NCI-H526 treated with DMSO at 0.1 percent for 48 hours (cell line): Measurements from ENCODE around the gene COX15.
"Not testable (repeated sequence)": the region's sequence is repeated elsewhere in the genome, so short reads cannot be mapped to it uniquely, and the experiment has no call there.

Experiments used
- DNase-seq: peaks from one replicate; lab custom pipeline; 2025; lab: John Stamatoyannopoulos, UW

The COX15 gene

DNA sequence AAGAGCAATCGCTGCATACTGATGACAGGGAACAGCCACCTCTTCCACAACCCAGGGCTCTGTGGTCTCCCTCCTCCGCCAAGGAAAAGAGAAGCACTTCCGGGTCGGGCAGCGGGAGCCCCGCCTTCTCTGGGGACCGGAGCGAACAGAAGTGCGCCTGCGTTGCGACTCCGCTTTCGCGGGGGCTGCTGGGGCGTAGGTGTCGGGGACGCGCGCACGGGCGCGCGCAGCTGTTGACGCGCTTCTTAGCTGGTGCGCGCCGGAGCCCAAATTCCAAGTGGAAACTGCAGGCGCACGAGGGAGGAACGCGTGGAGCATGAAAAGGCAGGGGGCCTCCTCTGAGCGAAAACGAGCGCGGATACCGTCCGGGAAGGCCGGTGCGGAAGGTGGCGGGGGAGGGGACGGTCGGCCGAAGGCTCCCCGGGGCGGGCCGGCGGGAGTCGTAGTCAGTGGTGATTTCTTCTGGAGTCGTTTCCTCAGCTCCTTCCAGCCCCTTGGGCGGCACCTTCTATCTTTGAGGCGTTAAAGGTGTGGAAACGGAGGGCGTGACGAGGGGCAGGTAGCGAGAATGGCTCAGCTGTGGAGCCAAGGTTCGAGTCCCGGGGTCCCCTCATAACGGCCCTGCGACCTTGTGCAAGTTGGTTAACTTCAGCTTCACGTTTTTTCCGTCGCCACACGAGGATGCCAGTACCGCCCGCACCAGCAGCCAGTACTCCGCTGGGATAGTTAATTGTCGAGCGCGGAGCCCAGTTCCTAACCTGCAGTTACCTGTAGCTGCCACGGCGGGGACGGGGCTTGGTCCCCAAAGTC, at the start of gene COX15, which contains the start of gene CUTC:
TSS of gene COX15 (minus strand) at position 95 of the 810 bp plus-strand sequence. CDS start at position 17, 78 bp downstream.
TSS of gene CUTC (plus strand) at position 202 of the 810 bp plus-strand sequence. CDS start at position 317, 115 bp downstream.
- peak; percentile 81 for DNase-seq

DNA sequence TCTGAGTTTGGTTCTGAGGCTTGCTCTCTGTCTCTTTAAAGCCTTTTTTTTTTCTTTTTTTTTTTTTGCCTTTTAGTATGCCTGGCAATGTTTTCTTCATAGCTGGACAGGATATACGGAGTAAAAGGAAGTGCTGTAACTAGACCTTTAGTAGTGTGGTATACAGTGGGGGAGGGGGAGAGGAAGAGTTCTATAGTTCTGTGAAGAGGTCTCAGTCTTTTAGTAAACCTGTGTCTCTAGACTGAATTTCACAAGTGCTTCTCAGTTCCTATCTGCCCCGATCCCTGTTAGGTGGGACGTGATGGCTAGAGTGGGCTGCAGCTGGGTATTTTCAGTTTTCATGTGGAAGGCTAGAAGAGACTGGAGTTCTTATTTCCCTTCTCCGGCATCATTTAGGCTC, 47.4 kb upstream of the COX15 start:
- DNase-seq: no peak

DNA sequence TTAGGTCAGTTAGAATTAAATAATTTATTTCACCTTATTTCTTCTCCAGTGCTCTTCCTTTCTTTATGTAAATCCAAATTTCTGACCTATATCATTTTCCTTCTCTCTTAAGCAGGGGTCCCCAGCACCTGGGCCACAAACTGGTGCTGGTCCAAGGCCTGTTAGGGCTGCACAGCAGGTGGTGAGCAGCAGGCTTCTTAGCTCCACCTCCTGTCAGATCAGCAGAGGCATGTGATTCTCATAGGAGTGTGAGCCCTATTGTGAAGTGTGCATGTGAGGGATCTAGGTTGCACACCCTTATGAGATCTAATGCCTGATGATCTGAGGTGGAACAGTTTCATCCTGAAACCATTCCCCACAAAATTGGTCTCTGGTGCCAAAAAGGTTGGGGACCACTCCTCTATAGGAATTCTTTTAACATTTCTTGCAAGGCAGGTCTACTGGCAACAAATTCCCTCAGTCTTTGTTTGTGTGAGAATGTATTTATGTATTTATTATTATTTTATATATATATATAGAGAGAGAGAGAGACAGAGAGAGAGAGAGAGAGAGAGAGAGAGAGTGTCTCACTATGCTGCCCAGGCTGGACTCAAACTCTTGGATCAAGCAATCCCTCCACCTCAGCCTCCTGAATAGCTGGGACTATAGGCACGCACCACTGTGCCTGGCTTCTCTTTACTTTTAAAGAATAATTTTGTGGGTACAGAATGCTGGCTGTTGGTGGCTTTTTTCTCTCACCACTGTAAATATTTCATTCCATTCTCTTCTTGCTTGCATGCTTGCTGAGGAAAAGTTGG, 46.2 kb upstream of the COX15 start:
- no peak for DNase-seq

DNA sequence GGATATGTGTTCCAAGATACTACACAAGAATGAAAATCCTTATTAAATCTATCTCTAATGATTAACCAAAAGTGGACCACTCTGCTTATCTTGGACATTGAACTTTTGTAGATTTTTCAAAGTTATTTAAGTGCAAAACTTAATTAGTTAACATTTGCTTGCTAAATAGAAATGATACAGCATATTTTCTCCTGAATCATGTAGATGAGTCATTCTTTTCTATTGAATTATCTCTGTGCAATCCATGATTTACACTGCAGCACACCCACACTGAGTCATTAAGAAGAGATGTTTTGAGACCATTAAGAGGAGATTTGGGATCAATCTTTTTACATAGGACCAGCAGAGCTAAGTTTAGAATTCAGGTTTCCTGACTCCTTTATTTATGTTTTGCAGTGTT, 43.9 kb upstream of the COX15 start:
- no peak for DNase-seq

DNA sequence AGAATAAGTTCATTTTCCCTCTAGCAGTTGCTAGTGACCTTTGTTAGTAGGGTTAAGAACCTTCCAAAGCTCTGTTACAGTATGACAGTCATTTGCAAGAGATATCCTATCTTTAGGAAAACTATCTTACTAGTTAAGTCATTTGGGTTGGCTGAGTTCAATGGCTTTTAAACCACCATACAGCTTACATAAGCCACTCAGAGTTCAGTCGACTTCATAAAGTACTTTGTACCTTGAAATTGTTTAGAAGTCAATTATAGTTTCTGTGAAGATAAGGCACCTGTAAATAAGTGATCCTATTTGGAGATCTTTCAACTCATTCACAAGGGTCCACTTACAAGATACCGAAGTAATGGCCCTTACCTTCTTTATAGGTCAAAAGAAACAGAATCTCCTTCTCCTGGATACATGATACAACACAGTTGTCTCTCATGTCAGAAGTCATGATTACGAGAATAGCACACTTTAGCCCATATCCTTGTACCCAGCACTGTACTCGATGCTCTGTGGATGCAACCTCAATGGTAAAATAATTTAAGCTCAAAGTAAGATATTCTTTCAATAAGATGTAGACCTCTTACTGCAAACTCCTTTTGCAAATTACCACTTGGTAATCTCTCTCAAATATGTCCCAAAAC, 38.6 kb upstream of the COX15 start:
- DNase-seq: no peak

DNA sequence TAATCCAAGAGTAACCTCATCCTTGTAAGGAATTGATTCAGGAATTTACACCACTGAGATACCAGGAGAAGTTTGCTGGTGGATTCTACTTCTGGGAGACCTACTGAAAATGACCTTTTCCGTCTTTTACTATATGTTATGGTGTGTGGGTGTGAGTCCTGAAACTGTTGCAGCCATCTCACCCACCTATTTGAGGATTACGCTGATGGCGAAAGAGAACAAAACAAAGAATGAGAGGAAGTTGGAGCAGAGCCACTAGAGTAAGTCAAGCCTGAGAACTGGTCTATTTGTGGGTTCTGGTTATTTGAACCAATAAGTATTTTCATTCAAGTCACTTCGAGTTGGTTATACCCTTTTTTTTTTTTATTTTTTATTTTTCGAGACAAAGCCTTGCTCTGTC, 37.8 kb upstream of the COX15 start:
- DNase-seq: no peak

DNA sequence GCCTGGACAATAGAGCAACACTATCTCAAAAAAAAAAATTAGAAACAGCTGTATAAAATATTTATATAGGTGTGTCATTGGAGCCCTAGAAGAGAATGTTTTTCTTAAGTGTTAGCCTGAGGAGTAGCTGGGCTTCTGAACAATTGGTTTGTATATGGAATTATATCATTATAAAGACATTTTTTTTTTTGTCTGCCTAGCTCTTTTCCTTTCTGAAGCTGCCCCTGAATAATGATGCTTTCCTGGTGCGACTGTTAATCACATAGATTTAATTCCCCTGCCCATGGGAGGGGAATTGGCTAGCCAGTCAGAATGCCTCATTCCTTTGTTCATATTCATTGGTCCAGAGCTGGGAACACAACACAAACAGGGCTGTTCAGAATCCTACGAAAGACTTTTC, 36.6 kb upstream of the COX15 start:
- DNase-seq: no peak

DNA sequence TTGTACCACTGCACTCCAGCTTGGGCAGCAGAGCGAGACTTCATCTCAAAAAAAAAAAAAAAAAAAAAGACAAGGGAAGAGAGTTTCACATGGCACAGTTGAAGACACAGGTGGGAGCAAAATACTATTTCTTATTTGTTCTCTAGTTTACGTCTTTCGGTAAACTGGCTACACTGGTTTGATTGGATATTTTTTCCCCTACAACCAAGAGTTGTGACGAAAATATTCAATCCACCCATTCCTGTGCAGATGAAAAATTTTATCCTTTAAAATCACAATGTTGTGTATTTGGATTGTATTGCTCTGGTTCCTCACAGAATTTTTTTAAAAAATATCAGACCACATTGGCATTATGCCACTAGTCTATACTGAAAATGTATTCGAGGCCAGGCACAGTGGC, 36.0 kb upstream of the COX15 start:
- no peak for DNase-seq

DNA sequence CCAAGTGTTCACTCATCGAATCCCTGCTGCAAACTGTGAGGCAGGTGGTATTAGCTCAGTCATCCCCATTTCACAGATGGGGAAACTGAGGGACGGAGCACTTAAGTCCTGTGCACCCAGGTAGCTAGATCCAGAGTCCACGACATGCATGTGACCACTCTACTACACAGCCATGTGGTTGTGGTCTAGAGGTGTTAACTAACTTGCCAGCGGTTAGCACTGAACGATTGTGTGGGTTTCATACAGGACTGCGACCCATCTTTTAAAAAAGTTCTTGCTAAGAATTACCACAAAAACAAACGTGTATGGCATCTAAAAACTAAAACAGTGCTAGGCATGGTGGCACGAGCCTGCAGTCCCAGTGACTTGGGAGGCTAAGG, 34.4 kb upstream of the COX15 start:
- DNase-seq: no peak

DNA sequence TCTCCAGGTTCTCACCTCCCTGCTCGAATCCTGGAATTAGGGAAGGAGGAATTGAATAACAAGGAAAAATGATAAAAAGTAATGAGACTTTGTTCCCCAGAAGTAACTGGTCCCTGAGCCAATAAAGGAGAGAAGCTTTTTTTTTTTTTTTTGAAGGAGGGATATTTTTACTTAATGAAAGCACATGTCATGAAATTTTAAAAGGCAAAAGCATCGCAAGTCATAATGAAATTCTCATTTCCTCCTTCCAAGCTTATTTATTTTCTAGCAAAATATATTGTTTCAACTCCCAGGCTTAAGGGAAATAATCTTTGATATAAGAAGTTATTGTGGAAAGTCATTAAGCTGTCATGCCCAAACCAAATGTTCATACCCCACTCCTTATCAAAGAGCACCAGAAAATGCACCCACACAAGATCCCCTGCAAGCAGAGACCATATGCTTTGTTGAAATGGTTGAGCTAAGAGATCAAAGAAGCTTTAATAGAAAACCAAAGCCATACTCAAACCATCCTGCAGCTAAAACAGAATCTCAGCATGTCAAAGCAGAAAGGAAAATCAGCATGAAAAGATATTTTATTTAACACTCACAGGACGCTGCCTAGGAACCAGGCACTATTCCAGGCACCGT, 33.9 kb upstream of the COX15 start:
- no peak for DNase-seq

DNA sequence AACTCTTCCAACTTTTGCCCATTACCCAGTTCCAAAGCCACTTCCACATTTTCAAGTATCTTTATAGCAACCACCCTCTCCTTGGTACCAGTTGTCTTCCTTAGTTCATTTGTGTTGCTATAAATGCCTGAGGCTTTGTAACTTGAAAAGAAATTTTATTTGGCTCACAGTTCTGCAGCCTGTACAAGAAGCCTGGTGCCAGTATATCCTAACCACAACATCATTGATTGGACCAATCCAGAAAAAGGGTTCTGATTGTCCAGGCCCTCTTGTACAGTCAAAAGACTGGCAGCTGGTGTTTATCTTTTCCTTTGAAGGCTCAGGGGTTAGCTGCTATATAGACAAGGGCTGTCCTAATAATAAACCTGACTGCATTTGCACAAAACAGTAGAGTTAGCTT, 29.4 kb upstream of the COX15 start:
- no peak for DNase-seq

DNA sequence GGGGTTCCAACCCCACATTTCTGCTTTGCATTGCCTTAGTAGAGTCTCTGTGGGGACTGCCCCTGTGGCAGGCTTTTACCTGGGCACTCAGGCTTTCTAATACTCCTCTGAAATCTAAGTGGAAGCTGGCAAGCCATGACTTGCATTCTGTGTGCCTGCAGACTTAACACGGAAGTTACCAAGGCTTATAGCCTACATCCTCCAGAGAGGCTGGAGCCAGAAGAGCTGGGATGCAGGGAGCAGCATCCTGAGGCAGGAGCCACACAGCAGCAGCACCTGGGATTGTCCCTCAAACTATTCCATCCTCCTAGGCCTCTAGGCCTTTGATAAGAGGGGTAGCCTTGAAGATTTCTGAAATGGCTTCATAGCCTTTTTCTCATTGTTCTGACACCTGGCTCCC, 28.4 kb upstream of the COX15 start:
- DNase-seq: no peak

DNA sequence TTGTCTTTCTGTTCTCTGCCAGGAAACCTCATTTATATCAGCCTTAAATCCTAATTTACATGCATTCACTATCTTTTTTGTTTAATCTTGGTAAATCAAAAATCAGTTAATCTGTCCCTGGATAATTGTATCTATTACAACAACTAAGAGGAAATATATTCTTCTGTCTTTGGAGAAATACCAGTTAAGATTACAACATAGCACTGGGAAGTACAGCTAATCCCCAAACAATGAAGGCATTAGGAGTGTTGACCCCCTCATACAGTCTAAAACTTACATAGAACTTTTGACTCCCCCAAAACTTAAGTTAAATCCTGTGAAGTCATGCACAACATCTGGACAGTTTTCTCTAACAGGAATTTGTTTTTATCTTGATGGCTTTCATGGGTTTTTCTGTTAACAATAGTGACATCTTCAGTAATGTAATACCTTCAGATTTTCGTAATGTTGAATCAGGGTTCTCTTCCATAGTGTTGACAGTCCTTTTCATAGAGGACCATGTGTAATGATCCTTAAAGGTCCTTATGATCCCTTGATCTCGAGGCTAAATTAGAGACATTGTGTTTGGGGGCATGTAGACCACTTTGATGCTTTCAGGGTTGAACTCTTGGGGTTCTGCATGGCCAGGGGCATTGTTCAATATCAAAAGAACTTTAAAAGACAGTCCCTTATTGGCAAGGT, 26.4 kb upstream of the COX15 start:
- DNase-seq: no peak

DNA sequence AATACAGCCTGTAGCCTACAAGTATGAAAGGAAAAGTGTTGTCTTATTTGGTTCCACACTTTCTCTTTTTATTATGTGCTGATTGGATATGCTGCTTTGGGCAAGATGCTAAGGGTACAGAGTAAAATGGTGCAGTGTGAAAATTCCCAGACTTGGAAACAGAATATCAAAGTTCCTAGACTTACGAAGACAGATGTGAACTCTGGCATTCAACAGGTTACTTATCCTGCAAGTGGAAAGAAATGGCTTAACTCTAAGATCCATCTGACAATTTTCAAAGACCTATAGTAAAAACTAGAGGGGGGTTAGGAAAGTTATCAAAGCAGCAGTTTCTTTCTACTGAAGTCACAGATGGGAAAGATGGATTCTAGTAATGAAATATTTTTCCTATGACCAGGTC, 24.2 kb upstream of the COX15 start:
- DNase-seq: no peak

DNA sequence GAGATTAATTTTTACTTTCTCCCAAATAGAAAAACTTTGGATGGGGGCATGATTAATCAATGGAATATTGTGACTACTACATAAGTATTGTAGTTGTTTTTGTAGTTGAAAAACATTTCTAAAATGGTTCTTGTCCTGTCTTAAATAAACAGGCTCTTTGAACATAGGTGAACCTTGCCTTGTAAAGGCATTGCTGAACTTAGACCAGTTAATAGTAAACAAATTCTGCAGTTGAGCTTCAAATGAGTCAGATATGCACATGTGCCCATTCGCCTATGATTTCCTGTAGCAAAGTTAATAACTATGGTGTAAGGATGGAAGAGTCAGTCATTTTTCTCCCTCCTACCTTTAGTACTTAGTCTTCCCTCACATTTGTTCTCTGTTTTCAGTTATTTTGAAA, 22.7 kb upstream of the COX15 start:
- no peak for DNase-seq

DNA sequence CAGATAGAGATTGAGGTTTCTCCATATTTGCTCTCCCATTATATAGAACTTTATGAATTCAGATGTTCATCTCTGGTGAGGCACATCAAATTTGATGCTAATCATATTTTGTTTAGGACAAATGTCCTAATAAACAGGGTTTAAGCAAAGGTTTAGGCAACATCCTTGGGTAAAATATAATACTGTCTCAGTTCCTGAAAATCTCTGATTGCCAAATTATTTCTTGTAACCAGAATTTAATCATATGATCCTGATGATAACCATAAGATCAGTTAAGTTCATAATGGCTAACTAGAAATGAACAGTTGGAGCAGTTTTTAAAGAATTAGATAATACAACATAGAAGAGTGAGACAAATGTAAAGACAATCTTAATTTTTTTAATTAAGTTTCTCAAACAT, 18.7 kb upstream of the COX15 start:
- DNase-seq: no peak

DNA sequence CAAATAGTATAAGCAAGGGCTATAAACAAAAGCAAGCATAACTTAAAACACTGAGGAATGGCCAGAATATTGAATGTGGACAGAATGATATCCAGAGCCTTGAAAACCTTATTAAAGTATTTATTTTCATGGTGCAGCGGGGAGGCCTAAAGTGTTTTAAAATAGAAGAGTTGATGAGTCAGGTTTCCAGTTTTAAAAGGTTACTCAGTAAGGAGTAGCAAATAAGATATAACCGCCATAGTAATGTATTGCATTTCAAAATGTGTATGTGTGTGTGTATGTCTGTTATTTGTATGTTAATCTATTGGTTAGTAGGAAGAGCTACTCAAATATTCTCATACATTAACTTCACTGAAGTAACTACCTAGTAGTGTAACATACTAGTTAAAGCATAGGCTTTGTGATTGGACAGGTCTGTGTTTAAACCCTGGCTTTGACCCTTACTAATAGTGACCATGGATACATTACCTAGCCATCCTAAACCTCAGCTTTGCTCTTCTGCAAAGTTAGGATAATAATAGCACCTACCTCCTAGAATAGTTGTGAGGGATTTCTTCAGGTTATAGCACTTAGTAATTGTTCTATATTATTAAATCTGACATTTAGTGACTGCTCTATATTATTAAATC, 17.0 kb upstream of the COX15 start:
- no peak for DNase-seq

DNA sequence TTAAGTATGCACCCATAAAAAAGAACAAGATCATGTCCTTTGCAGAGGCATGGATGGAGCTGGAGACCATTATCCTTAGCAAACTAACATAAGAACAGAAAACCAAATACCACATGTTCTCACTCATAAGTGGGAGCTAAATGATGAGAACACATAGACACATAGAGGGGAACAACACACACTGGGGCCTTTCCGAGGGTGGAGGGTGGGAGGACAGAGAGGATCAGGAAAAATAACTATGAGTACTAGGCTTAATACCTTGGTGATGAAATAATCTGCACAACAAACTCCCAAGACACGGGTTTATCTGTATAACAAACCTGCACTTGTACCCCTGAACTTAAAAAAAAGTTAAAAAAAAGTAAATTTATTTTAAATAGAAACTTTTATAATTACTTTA, 14.2 kb upstream of the COX15 start:
- not testable (repeated sequence) for DNase-seq

DNA sequence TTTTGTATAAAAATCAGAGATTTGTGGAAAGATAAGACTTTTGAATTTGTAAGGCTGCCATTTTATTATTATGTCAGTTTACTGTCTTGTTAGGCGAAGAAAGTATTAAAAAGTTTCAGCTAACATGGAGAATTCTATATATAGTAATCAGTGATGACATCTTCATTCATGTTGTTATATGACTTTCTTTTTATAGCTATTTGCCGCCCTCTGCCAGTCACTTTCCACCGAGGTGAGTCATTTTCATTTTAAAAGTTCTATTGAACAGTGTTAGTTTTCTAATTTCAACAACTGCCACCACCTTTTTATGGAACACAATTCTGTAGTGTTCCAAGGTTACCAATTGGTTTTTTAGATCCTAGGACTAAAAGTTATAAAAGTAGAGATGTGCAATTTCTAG, 11.9 kb upstream of the COX15 start:
- no peak for DNase-seq

DNA sequence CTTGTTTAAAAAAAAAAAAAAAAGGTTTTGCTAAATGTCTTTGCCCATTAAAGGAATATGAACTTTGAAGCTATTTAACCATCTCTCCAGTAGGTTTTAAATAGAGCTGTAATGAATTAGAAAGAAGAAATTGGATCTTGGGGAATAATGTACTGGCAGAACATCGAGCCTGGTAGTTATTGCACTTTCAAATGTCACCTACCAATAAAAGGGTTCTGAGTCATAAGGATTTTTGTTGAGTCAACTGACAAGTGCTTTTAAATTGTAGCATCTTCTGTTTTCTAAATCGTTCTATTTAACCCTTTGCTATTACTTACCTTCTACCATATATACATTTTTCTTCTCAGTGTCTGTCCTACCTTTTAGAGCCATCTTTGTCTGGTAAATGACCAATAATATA, 10.8 kb upstream of the COX15 start:
- DNase-seq: no peak

DNA sequence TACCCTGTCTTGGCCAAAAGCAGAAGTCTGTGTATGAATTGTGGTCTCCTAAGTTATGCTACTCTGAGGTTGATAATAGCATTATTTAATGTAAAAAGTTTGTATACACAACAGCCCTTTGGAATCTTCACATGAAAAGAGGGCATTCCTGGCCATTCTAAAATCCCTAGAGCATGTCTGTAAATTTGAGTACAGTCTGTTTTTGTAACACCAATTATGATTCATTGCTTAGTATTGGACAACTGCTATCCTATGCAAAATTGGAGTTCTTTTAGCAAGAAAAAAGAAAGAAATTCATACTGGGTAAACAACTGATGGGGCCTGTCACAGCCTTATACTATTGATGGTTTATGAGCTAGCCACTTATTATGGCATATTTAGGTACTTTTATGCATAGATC, 10.3 kb upstream of the COX15 start:
- DNase-seq: no peak
